Measurements from ENCODE around the gene IDH3A. TPM values are rescaled to one million over a fixed set of nuclear protein-coding genes. Genes with fewer than 3 reads are reported as not detected.

Gene IDH3A
- total RNA-seq, 1 donor from 2014 or later: 40.2 TPM

- no peak overlapping the region for H3K4me3 Mint-ChIP-seq (ENCODE audit: unreplicated experiment)
- H3K27me3 Mint-ChIP-seq (ENCODE audit: unreplicated experiment): peaks cover 2% of the 10 kb centered on the region
- no peak overlapping the region for H3K27ac Mint-ChIP-seq (ENCODE audit: unreplicated experiment)
- no peak for TF ChIP-seq CTCF (IDR thresholded peaks at IDR 0.05; ENCODE audit: partially characterized antibody, unreplicated experiment)
- H3K4me1 Mint-ChIP-seq (ENCODE audit: low read depth, unreplicated experiment): peaks cover 5% of the 10 kb centered on the region
- no peak for DNase-seq
- H3K9me3 Mint-ChIP-seq (ENCODE audit: unreplicated experiment): peaks cover 6% of the 10 kb centered on the region
- no peaks in the 10 kb centered on the region for H3K36me3 Mint-ChIP-seq (ENCODE audit: unreplicated experiment)
Measured at GRCh38 chr15:78105476-78106241, 43.5 kb upstream of the IDH3A start.

- Mint-ChIP-seq H3K36me3 (ENCODE audit: unreplicated experiment) (no peaks in the 10 kb centered on the region), H3K9me3 (ENCODE audit: unreplicated experiment) (peaks cover 7% of the 10 kb centered on the region), H3K27ac (ENCODE audit: unreplicated experiment) (no peak overlapping the region), H3K4me1 (ENCODE audit: low read depth, unreplicated experiment) (peaks cover 5% of the 10 kb centered on the region), H3K4me3 (ENCODE audit: unreplicated experiment) (no peak overlapping the region), H3K27me3 (ENCODE audit: unreplicated experiment) (peaks cover 4% of the 10 kb centered on the region)
- no peak for DNase-seq
- TF ChIP-seq CTCF (IDR thresholded peaks at IDR 0.05; ENCODE audit: partially characterized antibody, unreplicated experiment): no peak
Measured at GRCh38 chr15:78107471-78107870, 41.7 kb upstream of the IDH3A start.

- no peak overlapping the region for H3K27ac Mint-ChIP-seq (ENCODE audit: unreplicated experiment)
- peaks cover 7% of the 10 kb centered on the region for H3K9me3 Mint-ChIP-seq (ENCODE audit: unreplicated experiment)
- H3K27me3 Mint-ChIP-seq (ENCODE audit: unreplicated experiment): peaks cover 8% of the 10 kb centered on the region
- peaks cover 5% of the 10 kb centered on the region for H3K4me1 Mint-ChIP-seq (ENCODE audit: low read depth, unreplicated experiment)
- peak; percentile 83 for DNase-seq
- H3K4me3 Mint-ChIP-seq (ENCODE audit: unreplicated experiment): no peak overlapping the region
- peak; percentile 80 for TF ChIP-seq CTCF (IDR thresholded peaks at IDR 0.05; ENCODE audit: partially characterized antibody, unreplicated experiment)
- no peaks in the 10 kb centered on the region for H3K36me3 Mint-ChIP-seq (ENCODE audit: unreplicated experiment)
Measured at GRCh38 chr15:78108300-78109084, 40.7 kb upstream of the IDH3A start.

GRCh38 chr15:78109156-78109555, 40.0 kb upstream of the IDH3A start:
- Mint-ChIP-seq H3K27ac (ENCODE audit: unreplicated experiment) (no peak overlapping the region), H3K27me3 (ENCODE audit: unreplicated experiment) (peaks cover 8% of the 10 kb centered on the region), H3K9me3 (ENCODE audit: unreplicated experiment) (peaks cover 5% of the 10 kb centered on the region), H3K36me3 (ENCODE audit: unreplicated experiment) (no peaks in the 10 kb centered on the region), H3K4me1 (ENCODE audit: low read depth, unreplicated experiment) (peaks cover 8% of the 10 kb centered on the region), H3K4me3 (ENCODE audit: unreplicated experiment) (no peak overlapping the region)
- DNase-seq: no peak
- no peak for TF ChIP-seq CTCF (IDR thresholded peaks at IDR 0.05; ENCODE audit: partially characterized antibody, unreplicated experiment)

- no peak for TF ChIP-seq CTCF (IDR thresholded peaks at IDR 0.05; ENCODE audit: partially characterized antibody, unreplicated experiment)
- peaks cover 5% of the 10 kb centered on the region for H3K9me3 Mint-ChIP-seq (ENCODE audit: unreplicated experiment)
- DNase-seq: no peak
- peaks cover 8% of the 10 kb centered on the region for H3K27me3 Mint-ChIP-seq (ENCODE audit: unreplicated experiment)
- H3K27ac Mint-ChIP-seq (ENCODE audit: unreplicated experiment): no peak overlapping the region
- no peak overlapping the region for H3K4me3 Mint-ChIP-seq (ENCODE audit: unreplicated experiment)
- H3K36me3 Mint-ChIP-seq (ENCODE audit: unreplicated experiment): no peaks in the 10 kb centered on the region
- peaks cover 4% of the 10 kb centered on the region for H3K4me1 Mint-ChIP-seq (ENCODE audit: low read depth, unreplicated experiment)
Measured at GRCh38 chr15:78110096-78110495, 39.1 kb upstream of the IDH3A start.

All from glutamatergic neuron (in vitro differentiated cells).